DMS79 (cell line): ENCODE results near the gene KRT6C.
"Not testable (repeated sequence)": the region's sequence is repeated elsewhere in the genome, so short reads cannot be mapped to it uniquely, and the experiment has no call there.

Source experiments
- DNase-seq: peaks from one replicate; lab custom pipeline; 2025; lab: John Stamatoyannopoulos, UW

KRT6C gene

GRCh38 chr12:52455821-52456220 is 17.8 kb downstream of the KRT6C start:
- no peak for DNase-seq

GRCh38 chr12:52454411-52455201 is 19.0 kb downstream of the KRT6C start:
- DNase-seq = no peak

GRCh38 chr12:52452101-52452500 is 21.5 kb downstream of the KRT6C start, which contains the start of gene KRT6B:
KRT6B (minus strand) TSS chr12:52452146; CDS start chr12:52452078, 68 bp downstream.
- no peak for DNase-seq

- no peak for DNase-seq
Measured at GRCh38 chr12:52448228-52448627, 25.4 kb downstream of the KRT6C start.

GRCh38 chr12:52447196-52447595 is 26.4 kb downstream of the KRT6C start:
- DNase-seq = not testable (repeated sequence)

- DNase-seq = no peak
Measured at GRCh38 chr12:52446367-52447045, 27.1 kb downstream of the KRT6C start.

- DNase-seq = no peak
Measured at GRCh38 chr12:52445876-52446275, 27.7 kb downstream of the KRT6C start.

DNA sequence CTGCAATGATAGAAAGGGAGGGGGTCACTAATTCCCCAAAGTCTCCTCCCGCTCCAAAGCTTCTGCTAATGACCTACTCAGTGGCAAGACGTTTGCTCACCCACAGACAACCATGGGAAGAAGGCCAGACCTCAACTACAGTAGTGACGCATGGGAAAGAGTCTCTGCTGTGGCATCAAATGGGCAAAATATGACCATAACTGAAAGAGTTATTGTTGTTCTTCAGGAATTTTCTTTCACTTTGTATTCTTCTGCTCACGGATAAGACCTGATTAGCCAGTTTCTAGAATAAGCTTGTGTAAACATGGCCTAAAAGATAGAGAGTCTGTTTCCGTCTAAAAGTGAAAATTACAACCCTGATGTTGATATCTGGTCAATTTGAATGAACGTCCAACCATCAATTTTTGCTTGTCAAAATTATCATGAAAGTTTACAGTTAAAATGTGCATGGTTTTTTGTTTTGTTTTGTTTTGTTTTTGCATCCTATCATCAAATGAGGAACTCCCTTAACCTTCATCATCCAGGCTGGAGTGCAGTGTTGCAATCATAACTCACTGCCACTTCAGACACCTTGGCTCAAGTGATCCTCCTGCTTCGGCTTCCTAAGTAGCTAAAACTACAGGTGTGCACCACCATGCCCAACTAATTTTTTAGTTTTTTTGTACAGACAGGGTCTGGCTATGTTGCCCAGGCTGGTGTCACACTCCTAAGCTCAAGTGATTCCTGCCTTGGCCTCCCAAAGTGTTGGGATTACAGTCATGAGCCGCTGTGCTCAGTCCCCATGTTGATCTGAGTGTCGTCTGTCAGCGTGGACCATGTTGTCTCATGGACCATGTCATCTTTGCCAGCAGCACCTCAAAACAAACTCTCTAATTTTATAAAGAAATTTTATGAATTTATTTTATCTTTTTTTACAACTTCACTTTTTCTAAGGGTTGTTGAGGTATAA is 28.7 kb downstream of the KRT6C start:
- DNase-seq = no peak

GRCh38 chr12:52443966-52444365 is 29.6 kb downstream of the KRT6C start:
- DNase-seq = no peak

- DNase-seq = no peak
Measured at GRCh38 chr12:52442600-52443061, 31.0 kb downstream of the KRT6C start.

- no peak for DNase-seq
Measured at GRCh38 chr12:52441320-52441911, 32.2 kb downstream of the KRT6C start.

DNA sequence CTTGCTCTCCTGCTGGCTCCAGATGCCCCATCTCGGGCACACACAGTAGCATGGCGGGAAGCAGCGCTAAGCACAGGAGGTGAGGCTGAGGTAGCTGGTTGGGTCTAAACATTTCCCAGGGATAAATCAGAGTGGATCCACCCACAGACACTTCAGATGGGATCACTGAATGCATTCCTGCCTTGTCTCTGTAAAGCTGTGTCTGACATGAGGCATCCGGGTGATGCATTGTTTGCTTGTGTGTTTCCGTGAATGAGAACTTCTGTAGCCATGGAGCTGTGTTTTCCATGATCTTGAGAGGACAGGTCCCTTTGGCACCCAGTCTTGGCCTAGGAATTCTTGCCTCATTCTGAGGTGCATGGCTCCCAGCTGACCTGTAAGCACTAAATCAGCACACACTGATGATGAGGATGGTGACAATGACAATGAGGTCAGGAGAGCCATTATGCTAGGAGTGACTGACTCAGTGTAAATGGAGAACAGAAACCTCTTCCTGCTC is 32.7 kb downstream of the KRT6C start:
- DNase-seq = no peak

DNA sequence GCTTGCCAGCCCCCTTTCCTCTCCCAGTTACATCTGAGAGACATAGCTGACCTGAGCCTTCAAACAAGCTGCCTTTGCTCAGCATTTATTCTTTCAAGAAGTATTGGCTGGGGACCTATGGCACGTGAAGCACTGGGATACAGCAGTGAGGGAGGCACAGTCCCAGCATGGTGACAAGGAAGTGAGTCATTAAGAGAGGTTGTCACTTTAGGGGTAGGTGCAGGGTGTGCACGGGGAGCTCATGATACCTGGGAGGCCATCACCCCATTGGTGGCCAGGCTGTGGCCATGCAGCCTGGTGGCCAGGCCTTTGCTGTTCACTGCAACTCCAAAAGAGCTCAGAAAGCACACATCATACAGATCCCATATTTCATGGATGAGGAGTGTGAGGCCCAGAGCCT is 33.8 kb downstream of the KRT6C start:
- no peak for DNase-seq

DNA sequence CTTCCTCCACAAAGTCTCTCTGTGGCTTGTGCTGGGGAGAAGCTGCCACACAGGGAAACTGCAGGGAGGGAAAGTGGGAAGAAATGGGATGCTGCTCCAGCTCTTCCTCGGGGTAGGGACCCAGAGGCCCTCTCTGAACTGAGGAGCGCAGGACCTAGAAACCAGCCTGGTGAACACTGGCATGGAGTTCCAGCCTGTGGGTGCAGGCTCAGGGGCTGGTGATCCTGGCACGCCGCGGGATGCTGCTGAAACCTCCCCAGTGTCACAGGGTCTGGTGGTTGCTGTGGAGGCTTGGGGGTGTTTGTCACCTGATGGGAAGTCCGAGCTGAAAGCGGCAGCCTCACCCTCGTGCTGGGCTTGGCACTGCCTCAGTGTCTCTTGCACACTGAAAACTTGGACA is 34.2 kb downstream of the KRT6C start:
- DNase-seq = no peak

DNA sequence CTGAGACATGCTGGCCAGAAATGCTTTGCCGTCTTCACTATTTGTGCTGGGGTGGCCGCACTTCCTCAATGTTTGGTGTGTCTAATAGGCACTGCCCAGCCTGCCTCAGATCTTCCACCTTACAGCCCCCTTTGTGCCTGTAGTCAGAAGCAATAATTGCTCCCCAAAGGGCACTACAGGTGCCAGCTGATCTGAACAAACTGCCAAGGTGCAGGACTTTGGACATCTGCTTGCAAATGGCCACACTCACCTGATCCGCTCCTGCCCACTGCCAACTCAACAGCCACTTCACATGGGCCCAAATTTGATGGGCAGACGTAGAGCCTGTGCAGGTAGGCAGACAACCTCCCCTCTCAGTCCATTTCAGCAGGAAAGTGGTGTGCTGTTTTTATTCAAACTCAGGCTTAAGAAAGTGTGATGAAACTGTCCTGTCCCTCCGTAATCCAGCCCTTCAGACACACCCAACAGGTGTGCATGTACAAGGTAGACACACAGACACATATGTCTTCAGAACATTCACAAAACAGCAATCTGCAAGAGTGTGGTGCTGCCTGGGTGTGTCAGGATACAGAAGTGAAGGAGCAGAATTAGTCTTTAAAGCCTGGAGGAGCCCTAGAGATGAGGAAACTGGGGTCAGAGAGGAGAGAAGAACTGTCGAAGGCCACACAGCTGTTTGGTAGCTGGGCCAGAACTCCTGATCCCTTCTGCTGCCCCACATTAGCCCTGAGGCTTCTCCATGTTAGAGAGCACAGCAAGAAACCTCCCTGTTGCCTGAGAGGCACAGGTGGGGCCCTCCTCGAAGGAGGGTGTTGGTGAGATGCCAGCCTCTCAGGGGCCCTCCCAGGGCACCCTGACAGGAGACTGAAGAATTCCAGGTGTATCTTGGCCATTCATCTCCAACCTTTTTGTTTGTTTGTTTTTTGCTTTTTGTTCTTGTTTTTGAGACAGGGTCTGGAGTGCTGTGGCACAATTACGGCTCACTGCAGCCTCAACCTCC is 35.0 kb downstream of the KRT6C start:
- DNase-seq = no peak

- no peak for DNase-seq
Measured at GRCh38 chr12:52437508-52437907, 36.1 kb downstream of the KRT6C start.

DNA sequence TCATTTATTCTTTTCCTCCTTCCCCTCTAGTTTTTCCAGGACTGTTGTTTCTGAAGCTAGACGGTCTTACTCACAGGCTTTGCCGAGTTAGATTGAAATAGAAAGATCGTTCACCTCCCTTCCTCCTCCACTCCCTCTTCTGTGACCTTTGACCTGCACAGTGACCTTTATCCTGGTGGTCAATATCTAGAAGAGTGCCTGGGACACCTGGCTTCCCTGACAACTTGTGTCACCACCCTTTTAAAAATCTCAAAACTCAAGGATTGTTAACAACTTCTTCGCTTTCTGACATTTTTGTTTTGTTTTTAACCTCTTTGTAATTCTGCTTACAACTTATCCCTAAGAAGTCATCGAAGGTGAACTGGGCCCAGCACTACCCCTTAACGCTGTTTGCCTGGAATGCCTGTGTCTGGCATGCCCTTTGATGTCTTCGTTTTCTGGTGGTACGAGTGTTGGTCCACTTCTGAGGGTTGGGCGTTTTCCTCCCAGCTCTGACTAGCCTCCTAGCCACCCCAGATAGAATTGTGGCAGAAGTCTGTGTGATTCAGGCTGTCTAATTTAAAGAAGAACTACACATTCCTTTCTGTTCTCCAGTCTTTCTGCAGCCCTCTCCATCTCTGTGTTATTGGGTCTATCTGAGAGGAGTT is 36.7 kb downstream of the KRT6C start:
- DNase-seq = no peak

DNA sequence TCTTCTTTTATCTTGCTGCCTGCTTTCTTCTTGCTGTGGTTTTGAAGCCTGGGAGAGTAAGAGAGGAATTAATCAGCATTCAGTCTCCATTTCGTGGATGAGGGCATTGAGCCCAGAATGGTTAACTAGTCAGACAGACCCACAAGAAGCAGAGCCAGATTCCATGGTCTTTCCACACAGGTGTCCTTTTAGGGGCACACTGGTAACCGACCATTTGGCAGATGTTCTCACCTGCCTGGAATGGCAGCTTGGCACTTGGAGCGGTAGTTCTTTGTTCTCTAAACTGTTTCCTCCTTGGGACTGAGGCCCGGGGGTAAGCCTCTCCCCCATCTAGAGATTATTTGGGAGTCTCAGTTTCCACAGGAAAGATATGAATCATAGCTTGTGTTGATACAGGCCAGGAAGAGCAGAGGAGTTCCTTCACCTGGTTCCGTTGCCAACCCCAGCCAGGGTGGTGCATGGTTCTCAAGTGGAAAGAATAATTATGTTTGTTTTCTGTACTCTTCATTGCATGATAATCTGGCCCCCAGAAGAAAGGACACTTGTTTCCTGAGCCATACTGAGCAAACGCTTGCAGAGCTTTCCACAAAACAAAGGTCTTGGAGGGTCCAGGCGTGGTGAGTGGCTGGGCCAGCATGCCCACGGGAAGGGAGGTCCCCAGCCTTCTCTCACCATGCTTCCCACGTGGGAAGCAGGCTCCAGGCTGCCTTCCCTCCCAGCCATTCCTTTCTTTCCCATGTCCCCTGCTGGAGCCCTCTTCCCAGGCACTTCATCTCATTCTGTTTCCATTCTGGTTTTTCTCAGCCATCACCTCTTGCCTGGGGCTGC is 37.4 kb downstream of the KRT6C start:
- no peak for DNase-seq

- no peak for DNase-seq
Measured at GRCh38 chr12:52435659-52435999, 38.0 kb downstream of the KRT6C start.
